ENCODE results near the gene CRYZL1. TPM values are rescaled to one million over a fixed set of nuclear protein-coding genes. Genes with fewer than 3 reads are reported as not detected.

Gene CRYZL1
- total and polyA plus RNA-seq, 2 of the 8 experiments (the other 6 are each of a cell fraction or from before 2014, with no cell fraction given): 15.6 to 15.8 TPM

DNA sequence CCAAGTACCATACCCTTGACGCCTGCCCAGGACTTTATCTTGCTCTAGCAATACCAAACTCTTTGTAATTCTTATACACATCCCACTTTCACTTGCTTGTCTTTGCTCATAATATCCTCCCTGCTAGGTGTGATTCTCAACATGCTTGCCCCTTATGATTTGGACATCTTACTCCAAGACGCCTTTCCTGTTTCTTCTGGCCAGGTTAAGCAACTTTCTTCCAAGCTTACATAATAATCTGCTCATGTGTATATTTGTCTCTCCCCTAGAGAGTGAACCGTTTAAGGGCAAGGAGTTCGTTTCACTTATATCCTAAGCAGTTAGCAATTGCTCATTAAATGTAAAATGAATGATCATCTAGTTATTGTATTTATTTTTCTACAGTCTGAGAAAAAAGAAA lies 21.8 kb downstream of the CRYZL1 start:
- TF ChIP-seq MAFK (IDR thresholded peaks at IDR 0.05; ENCODE audit: low read depth, low read length): no peak
- TF ChIP-seq SRF (IDR thresholded peaks at IDR 0.05; ENCODE audit: low read depth, low read length): no peak
- no peak overlapping the region for H4K5ac ChIP-seq (ENCODE audit: insufficient read length, low read depth, low read length)
- H3K56ac ChIP-seq (replicated peaks; ENCODE audit: insufficient read length, low read depth, low read length): no peak overlapping the region
- H3K23me2 ChIP-seq (ENCODE audit: low read depth, low read length): no peaks in the 10 kb centered on the region
- H3K4me1 ChIP-seq (replicated peaks in 1 of 4; ENCODE audit: control insufficient read depth in 3 of 4, insufficient read depth in 4 of 4, low read length in 3 of 4): no peaks in the 10 kb centered on the region
- no peaks in the 10 kb centered on the region for H3K9me3 ChIP-seq (ENCODE audit: insufficient read depth in 2 of 2, low read depth in 1 of 2, low read length in 1 of 2)
- DNase-seq (ENCODE audit: low read depth in 1 of 2, low spot score in 2 of 2): no peak
- H2BK5ac ChIP-seq (ENCODE audit: low read depth, low read length): no peak overlapping the region
- no peak overlapping the region for H3K9ac ChIP-seq (replicated peaks in 1 of 4; ENCODE audit: extremely low read depth in 1 of 4, low read depth in 3 of 4, low read length in 3 of 4)
- WGBS, 2 experiments (ENCODE audit: extremely low coverage in 1 of 2, insufficient coverage in 1 of 2, insufficient read length in 1 of 2, insufficient replicate concordance in 2 of 2, low coverage in 1 of 2, low lambda C conversion rate in 2 of 2, missing lambda C conversion rate in 1 of 2): 88% methylated on average over 4 of the region's 4 CpGs; no CpG with 5 or more reads in 1 of the 2 experiments
- no peak overlapping the region for H3K4me2 ChIP-seq (ENCODE audit: insufficient read depth in 1 of 2, low read depth in 2 of 2, low read length in 2 of 2)
- no peak overlapping the region for H2BK15ac ChIP-seq (ENCODE audit: low read length)
- no peaks in the 10 kb centered on the region for H3K79me2 ChIP-seq (ENCODE audit: control insufficient read depth in 1 of 2, insufficient read depth in 2 of 2, low read length in 2 of 2)
- POLR2A ChIA-PET (ENCODE audit: partially characterized antibody): no interaction called here
- peaks cover 0 to 3% (median 0%) of the 10 kb centered on the region in 4 experiments; a peak in 1 of 8 replicates for H3K36me3 ChIP-seq (ENCODE audit: control insufficient read depth in 2 of 4, insufficient read depth in 4 of 4, low read length in 3 of 4)
- no peak overlapping the region for H4K91ac ChIP-seq (replicated peaks; ENCODE audit: insufficient read length, low read length)
- H4K8ac ChIP-seq (ENCODE audit: extremely low read depth, insufficient read depth, low read length): no peak overlapping the region
- H3K4me3 ChIP-seq (ENCODE audit: extremely low read depth in 1 of 4, insufficient read depth in 2 of 4, low read depth in 3 of 4, low read length in 4 of 4): no peak overlapping the region
- H2BK12ac ChIP-seq (ENCODE audit: low read depth, low read length): no peak overlapping the region
- H2BK120ac ChIP-seq (replicated peaks; ENCODE audit: low read depth, low read length): no peak overlapping the region
- FAIRE-seq: no peak
- H3K79me1 ChIP-seq (ENCODE audit: low read depth, low read length): no peaks in the 10 kb centered on the region
- no peak overlapping the region for H3K23ac ChIP-seq (ENCODE audit: insufficient read length)
- H3K14ac ChIP-seq (ENCODE audit: insufficient read length): no peak overlapping the region
- no peak overlapping the region for H2BK20ac ChIP-seq (ENCODE audit: low read length)
- CTCF ChIA-PET (ENCODE audit: partially characterized antibody): no interaction called here
- H3K18ac ChIP-seq (ENCODE audit: extremely low read depth, low read length): no peak overlapping the region
- H2AK5ac ChIP-seq (ENCODE audit: low read depth, low read length): no peak overlapping the region
- no peak overlapping the region for H3K4ac ChIP-seq (replicated peaks; ENCODE audit: insufficient read length, low read depth, low read length)
- H3K27me3 ChIP-seq (replicated peaks in 1 of 4; ENCODE audit: control insufficient read depth in 3 of 4, extremely low read depth in 1 of 4, insufficient read depth in 3 of 4, low read length in 3 of 4): no peaks in the 10 kb centered on the region
- no peaks in the 10 kb centered on the region for H4K20me1 ChIP-seq (replicated peaks in 1 of 2; ENCODE audit: control insufficient read depth in 1 of 2, insufficient read depth in 2 of 2, low read length in 2 of 2)
- no peak overlapping the region for H2AFZ ChIP-seq (ENCODE audit: low read length)
- H3K27ac ChIP-seq (ENCODE audit: low read depth, low read length): no peak overlapping the region

Data from H1 (cell line).